GDM1 (cell line): Measurements from ENCODE around the gene ILKAP.
"Not testable (repeated sequence)": the region's sequence is repeated elsewhere in the genome, so short reads cannot be mapped to it uniquely, and the experiment has no call there.

Source experiments
- DNase-seq: peaks from one replicate; lab custom pipeline; 2025; lab: John Stamatoyannopoulos, UW

ILKAP gene

GRCh38 chr2:238202326-238203093, 985 bp downstream of the ILKAP start:
- no peak for DNase-seq

GRCh38 chr2:238190445-238190844, 13.1 kb downstream of the ILKAP start:
- DNase-seq, result no peak

- DNase-seq, result no peak
These were observed 15.6 kb downstream of the ILKAP start for GRCh38 chr2:238187618-238188548.

GRCh38 chr2:238183821-238184220, 19.7 kb downstream of the ILKAP start:
- DNase-seq, result no peak

GRCh38 chr2:238182362-238182761, 21.1 kb downstream of the ILKAP start:
- DNase-seq, result no peak

- no peak for DNase-seq
These were observed 22.9 kb downstream of the ILKAP start for GRCh38 chr2:238180554-238180953.

- no peak for DNase-seq
These were observed 26.9 kb downstream of the ILKAP start for GRCh38 chr2:238176613-238177012.

- DNase-seq, result no peak
These were observed 28.8 kb downstream of the ILKAP start for GRCh38 chr2:238174701-238175100.

GRCh38 chr2:238174291-238174690, 29.2 kb downstream of the ILKAP start:
- DNase-seq, result no peak

GRCh38 chr2:238173692-238174091, 29.8 kb downstream of the ILKAP start:
- DNase-seq, result no peak

GRCh38 chr2:238172439-238172838, 31.1 kb downstream of the ILKAP start:
- DNase-seq, result no peak

GRCh38 chr2:238171575-238172187, 31.8 kb downstream of the ILKAP start:
- no peak for DNase-seq

GRCh38 chr2:238171072-238171431, 32.4 kb downstream of the ILKAP start:
- not testable (repeated sequence) for DNase-seq

GRCh38 chr2:238170386-238171071, 33.0 kb downstream of the ILKAP start:
- no peak for DNase-seq

GRCh38 chr2:238169708-238170251, 33.7 kb downstream of the ILKAP start:
- DNase-seq, result no peak

- no peak for DNase-seq
These were observed 34.3 kb downstream of the ILKAP start for GRCh38 chr2:238169048-238169707.

GRCh38 chr2:238168196-238169047, 35.1 kb downstream of the ILKAP start:
- no peak for DNase-seq

- no peak for DNase-seq
These were observed 35.7 kb downstream of the ILKAP start for GRCh38 chr2:238167761-238168160.

GRCh38 chr2:238167344-238167715, 36.2 kb downstream of the ILKAP start:
- no peak for DNase-seq
